ENCODE measurements around the gene ZNF575.

Gene ZNF575

GRCh38 chr19:43498233-43498842 is 34.6 kb upstream of the ZNF575 start:
- intact Hi-C loops (cut with DNase I; ENCODE audit: low total_unique reads): no loop called here
- H3K27me3 ChIP-seq: no peaks in the 10 kb centered on the region
- H3K27ac ChIP-seq: no peak overlapping the region
- DNase-seq: no peak
- no peak for TF ChIP-seq CTCF (IDR thresholded peaks at IDR 0.05)
- H3K4me3 ChIP-seq: no peak overlapping the region
- H3K4me1 ChIP-seq: peaks cover 0 to 13% (median 6%) of the 10 kb centered on the region in 4 donors
- peaks cover 0 to 51% (median 24%) of the 10 kb centered on the region in 3 donors for H3K36me3 ChIP-seq
- H3K9me3 ChIP-seq: no peaks in the 10 kb centered on the region

- peaks cover 0 to 14% (median 7%) of the 10 kb centered on the region in 4 donors for H3K4me1 ChIP-seq
- H3K27ac ChIP-seq: no peak overlapping the region
- no peak for DNase-seq
- H3K27me3 ChIP-seq: no peaks in the 10 kb centered on the region
- intact Hi-C loops (cut with DNase I; ENCODE audit: low total_unique reads): no loop called here
- no peak for TF ChIP-seq CTCF (IDR thresholded peaks at IDR 0.05)
- peaks cover 0 to 50% (median 24%) of the 10 kb centered on the region in 3 donors for H3K36me3 ChIP-seq
- no peak overlapping the region for H3K4me3 ChIP-seq
- no peaks in the 10 kb centered on the region for H3K9me3 ChIP-seq
Observed at GRCh38 chr19:43499042-43499441, 33.9 kb upstream of the ZNF575 start.

GRCh38 chr19:43501661-43502418 is 31.1 kb upstream of the ZNF575 start:
- intact Hi-C loops (cut with DNase I; ENCODE audit: low total_unique reads): loop anchor here (5.0 kb wide), 1 partner anchor 40 kb away; no protein-coding TSS in a partner anchor
- Histone ChIP-seq H3K4me3 (no peak overlapping the region), H3K27ac (no peak overlapping the region), H3K4me1 (peaks cover 0 to 20% (median 14%) of the 10 kb centered on the region in 4 donors), H3K36me3 (peaks cover 0 to 22% (median 3%) of the 10 kb centered on the region in 3 donors), H3K27me3 (no peaks in the 10 kb centered on the region), H3K9me3 (no peaks in the 10 kb centered on the region)
- TF ChIP-seq CTCF (IDR thresholded peaks at IDR 0.05): no peak
- DNase-seq: no peak

GRCh38 chr19:43502419-43502976 is 30.5 kb upstream of the ZNF575 start:
- H3K27me3 ChIP-seq: no peaks in the 10 kb centered on the region
- TF ChIP-seq CTCF (IDR thresholded peaks at IDR 0.05): no peak
- peaks cover 0 to 20% (median 14%) of the 10 kb centered on the region in 4 donors for H3K4me1 ChIP-seq
- H3K9me3 ChIP-seq: no peaks in the 10 kb centered on the region
- no peak overlapping the region for H3K27ac ChIP-seq
- intact Hi-C loops (cut with DNase I; ENCODE audit: low total_unique reads): loop anchor here (5.0 kb wide), 1 partner anchor 40 kb away; no protein-coding TSS in a partner anchor
- DNase-seq: no peak
- H3K36me3 ChIP-seq: peaks cover 0 to 15% (median 0%) of the 10 kb centered on the region in 3 donors
- no peak overlapping the region for H3K4me3 ChIP-seq

- Histone ChIP-seq H3K9me3 (no peaks in the 10 kb centered on the region), H3K4me3 (peak overlapping the region; percentile 88 to 91), H3K27me3 (no peaks in the 10 kb centered on the region), H3K4me1 (peaks cover 0 to 20% (median 14%) of the 10 kb centered on the region in 4 donors), H3K27ac (peak overlapping the region; percentile 95 to 99), H3K36me3 (peaks cover 0 to 19% (median 9%) of the 10 kb centered on the region in 3 donors)
- peak; percentile 98 for DNase-seq
- no peak for TF ChIP-seq CTCF (IDR thresholded peaks at IDR 0.05)
- intact Hi-C loops (cut with DNase I; ENCODE audit: low total_unique reads): loop anchor here (5.0 kb wide), 1 partner anchor 41 kb away; no protein-coding TSS in a partner anchor
Observed at GRCh38 chr19:43503501-43504425, 29.2 kb upstream of the ZNF575 start.

Measured in tibial artery (tissue), 4 donors.